Nephron progenitor cell (in vitro differentiated cells): ENCODE results near the gene ZNF689.

Experiments
- DNase-seq: peaks from one replicate; pipeline ENCODE4 v3.0.0; 2021
- H3K27ac Mint-ChIP-seq: 2 replicates; pipeline ENCODE4 v1.8.0; 2021; ENCODE audit warnings: mild to moderate bottlenecking, moderate library complexity, mixed read lengths
- H3K27me3 Mint-ChIP-seq: 2 replicates; pipeline ENCODE4 v1.8.0; 2021; ENCODE audit warnings: mild to moderate bottlenecking, low read depth, mixed read lengths; ENCODE audit not compliant: poor library complexity
- H3K36me3 Mint-ChIP-seq: 2 replicates; pipeline ENCODE4 v1.8.0; 2021; ENCODE audit warnings: low read depth, mixed read lengths
- H3K4me1 Mint-ChIP-seq: 2 replicates; pipeline ENCODE4 v1.8.0; 2021; ENCODE audit warnings: mixed read lengths
- H3K4me3 Mint-ChIP-seq: 2 replicates; pipeline ENCODE4 v1.8.0; 2021; ENCODE audit warnings: mild to moderate bottlenecking, moderate library complexity, mixed read lengths
- H3K9me3 Mint-ChIP-seq: 2 replicates; pipeline ENCODE4 v1.8.0; 2021; ENCODE audit warnings: mild to moderate bottlenecking, moderate library complexity, mixed read lengths
- TF ChIP-seq, protein P1 (sequence below): fragments of 200-600 bp; sonication (generic); IDR thresholded peaks from 2 replicates; pipeline ENCODE4 v1.5.0; 2021; ENCODE audit warnings: antibody characterized with exemption

Gene ZNF689

DNA sequence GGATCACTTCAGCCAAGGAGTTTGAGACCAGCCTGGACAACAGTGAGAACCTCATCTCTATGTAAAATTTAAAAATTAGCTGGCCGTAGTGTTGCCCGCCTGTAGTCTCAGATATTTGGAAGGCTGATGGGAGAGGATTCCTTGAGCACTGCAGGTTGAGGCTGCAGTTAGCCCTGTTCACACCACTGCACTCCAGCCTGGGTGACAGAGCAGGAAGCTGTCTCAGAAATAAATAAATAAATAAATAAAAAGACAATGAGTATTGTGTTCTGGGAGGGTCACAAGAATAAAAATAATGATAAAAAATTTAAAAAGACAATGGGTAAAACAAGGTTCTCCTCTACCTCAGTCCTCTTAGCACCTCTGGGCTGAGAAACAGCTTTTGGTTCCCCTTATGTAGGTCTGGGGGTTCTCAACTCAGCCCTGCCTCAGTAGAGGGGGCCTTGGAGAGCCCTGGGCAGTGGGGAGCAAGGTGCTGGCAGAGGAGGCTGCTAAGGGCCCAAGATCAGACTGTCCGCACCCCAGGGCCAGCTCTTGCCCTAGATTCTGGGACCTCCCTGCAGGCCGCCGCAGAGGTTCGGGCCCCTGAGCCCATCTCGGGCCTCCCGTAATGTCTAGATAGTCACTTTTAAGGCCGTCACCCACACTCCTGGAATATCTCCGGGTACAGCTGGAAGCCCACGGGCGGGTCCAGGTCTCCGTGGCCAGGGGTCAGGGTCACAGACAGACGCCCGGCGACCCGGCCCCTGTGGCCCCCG, 55.5 kb downstream of the ZNF689 start:
- Mint-ChIP-seq H3K4me3 (no peak overlapping the region), H3K27me3 (peaks cover 6% of the 10 kb centered on the region)
- no peak for DNase-seq

DNA sequence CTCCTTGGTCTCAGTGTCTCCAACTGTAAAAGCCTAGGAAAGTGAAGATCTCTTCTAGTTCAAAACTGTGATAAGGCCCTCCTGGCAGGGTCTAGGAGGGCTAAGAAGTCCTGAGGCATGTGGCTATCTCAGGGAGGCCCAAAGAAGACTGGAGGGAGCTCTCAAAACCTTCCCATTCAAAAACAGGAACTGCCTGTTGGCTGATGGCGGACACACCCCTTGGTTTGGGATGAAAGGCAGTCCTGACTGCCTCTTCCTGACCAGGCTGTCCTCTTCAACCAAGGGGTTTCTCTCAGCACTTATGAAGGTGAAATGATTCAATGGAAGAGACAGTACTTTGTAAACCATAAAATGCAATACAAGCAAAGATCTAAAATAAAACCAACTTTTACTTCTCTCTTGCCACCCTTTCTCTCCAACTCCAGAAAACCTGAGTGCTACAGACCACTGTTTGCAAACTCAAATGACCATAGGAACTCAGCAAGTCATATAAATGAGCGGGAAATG, 56.7 kb downstream of the ZNF689 start:
- Mint-ChIP-seq H3K27me3 (no peaks in the 10 kb centered on the region), H3K9me3 (no peaks in the 10 kb centered on the region), H3K36me3 (peaks cover 25% of the 10 kb centered on the region), H3K27ac (no peak overlapping the region), H3K4me1 (peaks cover 38% of the 10 kb centered on the region), H3K4me3 (no peak overlapping the region)
- TF ChIP-seq, protein P1, sequence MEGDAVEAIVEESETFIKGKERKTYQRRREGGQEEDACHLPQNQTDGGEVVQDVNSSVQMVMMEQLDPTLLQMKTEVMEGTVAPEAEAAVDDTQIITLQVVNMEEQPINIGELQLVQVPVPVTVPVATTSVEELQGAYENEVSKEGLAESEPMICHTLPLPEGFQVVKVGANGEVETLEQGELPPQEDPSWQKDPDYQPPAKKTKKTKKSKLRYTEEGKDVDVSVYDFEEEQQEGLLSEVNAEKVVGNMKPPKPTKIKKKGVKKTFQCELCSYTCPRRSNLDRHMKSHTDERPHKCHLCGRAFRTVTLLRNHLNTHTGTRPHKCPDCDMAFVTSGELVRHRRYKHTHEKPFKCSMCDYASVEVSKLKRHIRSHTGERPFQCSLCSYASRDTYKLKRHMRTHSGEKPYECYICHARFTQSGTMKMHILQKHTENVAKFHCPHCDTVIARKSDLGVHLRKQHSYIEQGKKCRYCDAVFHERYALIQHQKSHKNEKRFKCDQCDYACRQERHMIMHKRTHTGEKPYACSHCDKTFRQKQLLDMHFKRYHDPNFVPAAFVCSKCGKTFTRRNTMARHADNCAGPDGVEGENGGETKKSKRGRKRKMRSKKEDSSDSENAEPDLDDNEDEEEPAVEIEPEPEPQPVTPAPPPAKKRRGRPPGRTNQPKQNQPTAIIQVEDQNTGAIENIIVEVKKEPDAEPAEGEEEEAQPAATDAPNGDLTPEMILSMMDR = no peak
- no peak for DNase-seq

More for the DNA sequence above, 55.5 kb downstream of the ZNF689 start:
- TF ChIP-seq, protein P1 = no peak
- H3K27ac Mint-ChIP-seq = no peak overlapping the region
- H3K9me3 Mint-ChIP-seq = no peaks in the 10 kb centered on the region
- H3K4me1 Mint-ChIP-seq = peaks cover 40% of the 10 kb centered on the region
- H3K36me3 Mint-ChIP-seq = peaks cover 25% of the 10 kb centered on the region

DNA sequence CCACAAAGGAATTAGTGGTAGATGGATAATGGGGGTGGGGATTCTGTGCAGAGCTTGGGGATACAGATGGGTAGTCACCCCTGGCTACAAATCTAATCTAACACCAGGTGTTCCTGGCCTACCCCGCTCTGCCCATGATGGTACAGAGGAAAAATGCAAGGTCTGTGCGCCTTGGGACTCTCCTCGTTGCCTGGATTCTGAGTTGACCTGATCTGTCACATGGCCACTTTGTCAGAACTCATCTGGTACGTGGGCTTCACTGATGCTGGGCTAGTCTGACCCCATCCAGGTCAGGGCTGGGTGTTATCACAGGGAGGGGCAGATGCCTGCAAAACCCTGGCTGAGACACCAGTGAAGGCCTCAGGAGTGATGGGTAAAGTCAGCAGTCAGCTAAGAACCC, 57.2 kb downstream of the ZNF689 start:
- Mint-ChIP-seq H3K9me3 (no peaks in the 10 kb centered on the region), H3K4me3 (no peak overlapping the region), H3K27me3 (no peaks in the 10 kb centered on the region), H3K27ac (no peak overlapping the region), H3K4me1 (peaks cover 43% of the 10 kb centered on the region), H3K36me3 (peaks cover 25% of the 10 kb centered on the region)
- DNase-seq = no peak
- TF ChIP-seq, protein P1 = no peak
